Measurements from ENCODE around the gene GUK1. TPM values are rescaled to one million over a fixed set of nuclear protein-coding genes. Genes with fewer than 3 reads are reported as not detected.

The GUK1 gene
- total and polyA plus RNA-seq, 2 of the 8 experiments (the other 6 are each of a cell fraction or from before 2014, with no cell fraction given): 68.5 to 183 TPM

DNA sequence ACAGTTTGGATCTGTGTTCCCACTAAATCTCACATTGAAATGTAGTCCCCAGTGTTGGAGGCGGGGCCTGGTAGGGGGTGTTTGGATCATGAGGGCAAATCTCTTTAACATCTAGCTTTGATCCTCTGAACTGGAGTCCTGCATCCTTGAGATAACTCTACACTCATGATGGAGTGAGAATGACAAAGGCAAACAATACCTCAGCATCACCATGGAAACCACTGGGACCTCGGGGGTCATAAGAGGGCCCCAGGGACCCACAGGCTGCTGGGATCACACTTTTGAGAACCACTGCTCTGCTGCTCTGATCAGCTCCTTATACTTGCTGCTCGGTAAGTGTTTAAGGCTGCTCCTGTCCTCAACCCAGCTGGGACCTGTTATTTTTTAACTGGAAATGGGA lies 54.4 kb downstream of the GUK1 start:
- no peak overlapping the region for H3K4me2 ChIP-seq (ENCODE audit: insufficient read depth in 1 of 2, low read depth in 2 of 2, low read length in 2 of 2)
- no peak overlapping the region for H2BK12ac ChIP-seq (ENCODE audit: low read depth, low read length)
- no peak for TF ChIP-seq BACH1 (IDR thresholded peaks at IDR 0.05; ENCODE audit: low read length)
- no peak overlapping the region for H3K14ac ChIP-seq (ENCODE audit: insufficient read length)
- DNase-seq (ENCODE audit: low read depth in 1 of 2, low spot score in 2 of 2) (no peak), FAIRE-seq (no peak)
- H3K4me3 ChIP-seq (ENCODE audit: extremely low read depth in 1 of 4, insufficient read depth in 2 of 4, low read depth in 3 of 4, low read length in 4 of 4): no peak overlapping the region
- no peaks in the 10 kb centered on the region for H3K27me3 ChIP-seq (replicated peaks in 1 of 4; ENCODE audit: control insufficient read depth in 3 of 4, extremely low read depth in 1 of 4, insufficient read depth in 3 of 4, low read length in 3 of 4)
- no peak overlapping the region for H2BK20ac ChIP-seq (ENCODE audit: low read length)
- H3K56ac ChIP-seq (replicated peaks; ENCODE audit: insufficient read length, low read depth, low read length): no peak overlapping the region
- peaks cover 15% of the 10 kb centered on the region in 2 experiments for H3K9me3 ChIP-seq (ENCODE audit: insufficient read depth in 2 of 2, low read depth in 1 of 2, low read length in 1 of 2)
- H4K8ac ChIP-seq (ENCODE audit: extremely low read depth, insufficient read depth, low read length): no peak overlapping the region
- H4K20me1 ChIP-seq (replicated peaks in 1 of 2; ENCODE audit: control insufficient read depth in 1 of 2, insufficient read depth in 2 of 2, low read length in 2 of 2): no peaks in the 10 kb centered on the region
- no peaks in the 10 kb centered on the region for H3K4me1 ChIP-seq (replicated peaks in 1 of 4; ENCODE audit: control insufficient read depth in 3 of 4, insufficient read depth in 4 of 4, low read length in 3 of 4)
- H3K4ac ChIP-seq (replicated peaks; ENCODE audit: insufficient read length, low read depth, low read length): no peak overlapping the region
- CTCF ChIA-PET (ENCODE audit: partially characterized antibody): no interaction called here
- H3K27ac ChIP-seq (ENCODE audit: low read depth, low read length): no peak overlapping the region
- H3K18ac ChIP-seq (ENCODE audit: extremely low read depth, low read length): no peak overlapping the region
- no peak overlapping the region for H4K5ac ChIP-seq (ENCODE audit: insufficient read length, low read depth, low read length)
- no peaks in the 10 kb centered on the region for H3K36me3 ChIP-seq (ENCODE audit: control insufficient read depth in 2 of 4, insufficient read depth in 4 of 4, low read length in 3 of 4)
- no peak overlapping the region for H2BK5ac ChIP-seq (ENCODE audit: low read depth, low read length)
- no peak overlapping the region for H4K91ac ChIP-seq (replicated peaks; ENCODE audit: insufficient read length, low read length)
- H3K9ac ChIP-seq (replicated peaks in 1 of 4; ENCODE audit: extremely low read depth in 1 of 4, low read depth in 3 of 4, low read length in 3 of 4): no peak overlapping the region; a peak in 1 of 7 replicates
- H2AFZ ChIP-seq (ENCODE audit: low read length): no peak overlapping the region
- 93% methylated on average over 3 of the region's 3 CpGs; no CpG with 5 or more reads in 1 of the 2 experiments for WGBS, 2 experiments (ENCODE audit: extremely low coverage in 1 of 2, insufficient coverage in 1 of 2, insufficient read length in 1 of 2, insufficient replicate concordance in 2 of 2, low coverage in 1 of 2, low lambda C conversion rate in 2 of 2, missing lambda C conversion rate in 1 of 2)
- H3K79me2 ChIP-seq (ENCODE audit: control insufficient read depth in 1 of 2, insufficient read depth in 2 of 2, low read length in 2 of 2): no peaks in the 10 kb centered on the region
- no peak overlapping the region for H2BK15ac ChIP-seq (ENCODE audit: low read length)
- H2BK120ac ChIP-seq (replicated peaks; ENCODE audit: low read depth, low read length): no peak overlapping the region
- H3K23ac ChIP-seq (ENCODE audit: insufficient read length): no peak overlapping the region
- H3K23me2 ChIP-seq (ENCODE audit: low read depth, low read length): no peaks in the 10 kb centered on the region
- H2AK5ac ChIP-seq (ENCODE audit: low read depth, low read length): no peak overlapping the region
- no peaks in the 10 kb centered on the region for H3K79me1 ChIP-seq (ENCODE audit: low read depth, low read length)
- POLR2A ChIA-PET (ENCODE audit: partially characterized antibody): no interaction called here
